Measurements from ENCODE around the gene GABRP. TPM values are rescaled to one million over a fixed set of nuclear protein-coding genes. Genes with fewer than 3 reads are reported as not detected.

Gene GABRP
- total and polyA plus RNA-seq, 2 experiments from 2014 or later = 3.6 to 6.3 TPM

- peaks cover 7% of the 10 kb centered on the region; the same call in 1 of the 2 replicates for H3K9me2 ChIP-seq (ENCODE audit: insufficient read depth)
- no peak overlapping the region for H2AFZ ChIP-seq
- peaks cover 6% of the 10 kb centered on the region for H3K27me3 Mint-ChIP-seq (ENCODE audit: insufficient read depth, low read depth, poor library complexity)
Measured at GRCh38 chr5:170818232-170818631, 34.7 kb downstream of the GABRP start.

More at GRCh38 chr5:170818232-170818631, 34.7 kb downstream of the GABRP start:
- Histone ChIP-seq H3K4me3 (no peak overlapping the region), H3F3A (replicated peaks; ENCODE audit: low read depth) (no peaks in the 10 kb centered on the region), H3K4me1 (ENCODE audit: insufficient read depth) (no peaks in the 10 kb centered on the region), H3K27ac (ENCODE audit: low read depth) (no peak overlapping the region), H3K27me3 (ENCODE audit: insufficient read depth) (no peaks in the 10 kb centered on the region), H3K4me2 (no peak overlapping the region), H4K20me1 (replicated peaks; ENCODE audit: insufficient read depth) (no peaks in the 10 kb centered on the region), H3K36me3 (ENCODE audit: insufficient read depth) (no peaks in the 10 kb centered on the region), H3K79me2 (replicated peaks; ENCODE audit: insufficient read depth) (no peaks in the 10 kb centered on the region)
- Mint-ChIP-seq H3K4me3 (no peak overlapping the region), H3K4me1 (no peaks in the 10 kb centered on the region), H3K27ac (no peak overlapping the region), H3K36me3 (ENCODE audit: low read depth) (no peaks in the 10 kb centered on the region), H3K9me3 (no peaks in the 10 kb centered on the region; the same call in 2 of the 3 replicates)
- DNase-seq (ENCODE audit: low spot score) (no peak), ATAC-seq (no peak)
- TF ChIP-seq NANOG (IDR thresholded peaks at IDR 0.05; ENCODE audit: borderline replicate concordance) (no peak), EZH2phosphoT487 (IDR thresholded peaks at IDR 0.05; ENCODE audit: unreplicated experiment) (no peak), ZNF114 (CRISPR knock-in tag; IDR thresholded peaks at IDR 0.05) (no peak), CTCF (conservative IDR thresholded peaks at IDR 0.05; ENCODE audit: low read depth in 2 of 2) (no peak), CREB1 (CRISPR knock-in tag; IDR thresholded peaks at IDR 0.05; ENCODE audit: low read depth) (no peak), EZH2 (IDR thresholded peaks at IDR 0.05; ENCODE audit: low read depth, unreplicated experiment) (no peak), ETS1 (IDR thresholded peaks at IDR 0.05) (no peak), POLR2AphosphoS5 (IDR thresholded peaks at IDR 0.05; ENCODE audit: low read depth) (no peak), JUNB (IDR thresholded peaks at IDR 0.05; ENCODE audit: unreplicated experiment) (no peak), STAT1 (IDR thresholded peaks at IDR 0.05; ENCODE audit: unreplicated experiment) (no peak), ZNF462 (CRISPR knock-in tag; IDR thresholded peaks at IDR 0.05) (no peak), REST (IDR thresholded peaks at IDR 0.05; ENCODE audit: unreplicated experiment) (no peak), ZNF331 (CRISPR knock-in tag; IDR thresholded peaks at IDR 0.05; ENCODE audit: low read depth) (no peak)

Measured in GM23338 (cell line).